Limb (tissue), 2 donors: Measurements from ENCODE around the gene IVD.
A peak's percentile ranks its signal among the peaks of the same experiment; 100 is the strongest.
"Not testable (repeated sequence)": the region's sequence is repeated elsewhere in the genome, so short reads cannot be mapped to it uniquely, and the experiment has no call there.

Source experiments
- DNase-seq, 2 donors: peaks; one replicate each; pipeline ENCODE4 v3.0.0-alpha.2; 2016; ENCODE audit errors: extremely low spot score in 2 of 2

IVD gene

DNA sequence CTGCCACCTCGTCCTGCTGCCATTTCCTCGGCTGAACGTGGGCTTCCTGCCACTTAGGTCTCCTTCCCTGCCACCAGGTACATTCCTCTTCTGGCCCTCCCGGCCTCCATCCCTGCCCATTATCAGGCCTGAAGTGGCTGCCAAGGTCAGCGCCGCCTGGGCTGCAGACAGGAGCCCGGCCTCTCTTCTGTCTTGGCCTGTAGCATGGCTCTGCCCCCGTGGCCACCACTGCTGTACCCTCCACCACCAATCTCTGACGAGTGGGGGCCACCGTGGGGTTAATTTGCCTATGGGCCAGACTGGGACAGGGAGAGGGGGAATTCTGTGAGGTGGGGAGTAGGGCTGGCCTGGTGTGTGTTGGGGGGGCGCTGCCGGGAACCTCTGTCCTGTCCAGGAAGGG, 33.1 kb downstream of the IVD start:
- DNase-seq: peak in 1 of 2 donors; percentile 45

DNA sequence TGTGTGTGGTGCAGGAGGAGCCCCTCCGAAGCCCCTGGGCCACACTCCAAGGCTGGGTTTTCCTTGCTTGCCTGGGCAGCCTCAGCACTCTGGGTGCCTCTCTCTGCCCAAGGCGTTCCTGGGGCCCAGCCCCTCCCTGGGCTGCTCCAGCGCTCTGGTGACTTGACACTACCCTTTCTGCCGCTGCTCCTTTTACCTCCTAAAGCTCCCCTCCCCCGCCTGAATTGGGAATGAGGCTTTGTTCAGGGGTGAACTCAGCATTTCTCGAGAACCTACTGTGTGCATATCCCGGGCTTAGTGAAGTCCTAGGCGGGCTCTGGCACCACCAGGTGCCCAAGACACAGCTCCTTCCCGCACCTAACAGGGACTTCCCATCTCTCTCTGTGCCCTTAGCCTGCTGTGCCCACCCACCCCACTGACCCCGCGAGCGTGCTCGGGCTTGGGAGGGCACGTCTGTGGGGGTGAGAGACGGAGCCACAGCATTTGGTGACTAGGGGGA, 33.9 kb downstream of the IVD start:
- peak in 1 of 2 donors; percentile 46 for DNase-seq

DNA sequence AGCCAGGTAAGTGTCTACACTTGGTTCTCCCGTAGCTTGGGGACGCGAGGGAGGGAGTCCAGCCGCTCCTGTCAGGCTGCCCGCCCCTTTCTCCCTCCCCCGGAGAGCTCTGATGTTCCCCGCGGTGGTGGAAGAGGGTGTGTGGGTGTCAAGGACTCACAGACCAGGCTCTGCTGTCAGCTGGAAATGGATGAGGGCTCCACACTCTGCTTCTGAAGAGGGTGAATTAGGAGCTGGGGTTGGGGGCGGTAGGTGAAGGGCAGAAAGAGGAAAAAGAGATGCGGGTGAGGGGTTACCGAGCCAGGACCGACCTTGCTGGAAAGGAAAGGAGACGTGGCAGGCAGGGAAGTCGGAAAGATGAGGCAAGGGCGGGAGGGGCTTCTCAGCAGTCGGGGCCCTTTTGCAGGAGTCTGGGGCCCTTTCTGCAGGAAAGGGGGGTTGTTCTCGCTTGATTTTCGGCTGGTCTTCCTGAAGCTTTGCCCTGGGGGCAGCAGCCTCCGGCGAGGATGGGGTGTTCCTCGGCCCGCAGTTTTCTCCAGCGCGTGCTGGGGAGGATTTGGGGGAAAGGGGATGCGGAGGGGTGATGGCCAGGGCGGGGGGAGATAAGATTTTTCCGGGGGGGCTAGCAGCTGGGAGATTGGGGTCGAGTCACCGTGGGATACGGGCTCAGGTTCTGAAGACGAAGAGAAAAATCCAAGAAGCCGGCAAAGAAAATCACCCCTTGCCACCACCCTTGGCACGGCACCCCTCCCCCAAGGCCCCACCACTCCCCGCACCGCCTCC, 34.6 kb downstream of the IVD start:
- peak in 1 of 2 donors; percentile 65 for DNase-seq

DNA sequence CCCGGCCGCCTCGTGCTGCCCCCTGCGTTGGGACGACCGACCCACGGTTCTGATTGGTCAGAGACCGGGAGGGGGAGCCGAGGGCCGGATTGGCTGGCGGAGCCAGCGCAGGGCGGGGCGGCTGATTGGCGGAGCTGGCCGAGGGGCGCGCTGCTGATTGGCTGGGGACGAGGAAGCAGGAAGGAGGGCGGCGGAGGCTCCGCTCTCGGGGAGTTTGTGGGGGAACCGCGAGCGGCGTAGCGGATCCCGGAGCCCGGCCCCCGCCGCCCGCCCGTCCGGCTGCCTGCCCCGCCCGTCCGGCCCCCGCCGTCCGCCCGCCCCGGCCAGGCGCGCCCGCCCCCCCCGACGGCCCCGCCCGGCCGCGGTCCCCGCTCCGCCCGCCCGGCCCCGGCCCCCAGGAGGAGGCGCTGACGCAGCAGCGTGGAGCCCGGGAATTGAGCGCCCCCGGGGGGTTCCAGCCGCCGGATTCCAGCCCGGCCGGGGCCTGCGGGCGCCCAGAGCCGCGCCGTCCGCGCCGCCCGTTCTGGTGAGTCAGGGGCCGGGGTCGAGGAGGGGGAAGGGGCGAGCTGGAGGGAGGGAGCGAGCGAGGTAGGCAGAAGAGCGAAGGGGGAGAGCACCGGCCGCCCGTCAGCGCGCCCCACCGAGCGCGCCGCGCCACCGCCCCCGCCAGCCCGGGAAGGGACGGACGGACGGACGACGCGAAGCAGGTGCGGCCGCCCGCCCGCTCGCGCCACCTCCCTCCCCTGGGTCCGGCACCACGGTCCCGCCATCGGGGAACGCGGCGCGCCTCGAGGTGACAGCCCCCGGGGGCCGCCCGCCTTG, 35.4 kb downstream of the IVD start, which contains the start of gene BAHD1:
Gene BAHD1 (plus strand): TSS at position 211 of the 822 bp plus-strand sequence. CDS start 17,512 bp downstream, outside the sequence.
- DNase-seq: peak; percentile 95 to 98

DNA sequence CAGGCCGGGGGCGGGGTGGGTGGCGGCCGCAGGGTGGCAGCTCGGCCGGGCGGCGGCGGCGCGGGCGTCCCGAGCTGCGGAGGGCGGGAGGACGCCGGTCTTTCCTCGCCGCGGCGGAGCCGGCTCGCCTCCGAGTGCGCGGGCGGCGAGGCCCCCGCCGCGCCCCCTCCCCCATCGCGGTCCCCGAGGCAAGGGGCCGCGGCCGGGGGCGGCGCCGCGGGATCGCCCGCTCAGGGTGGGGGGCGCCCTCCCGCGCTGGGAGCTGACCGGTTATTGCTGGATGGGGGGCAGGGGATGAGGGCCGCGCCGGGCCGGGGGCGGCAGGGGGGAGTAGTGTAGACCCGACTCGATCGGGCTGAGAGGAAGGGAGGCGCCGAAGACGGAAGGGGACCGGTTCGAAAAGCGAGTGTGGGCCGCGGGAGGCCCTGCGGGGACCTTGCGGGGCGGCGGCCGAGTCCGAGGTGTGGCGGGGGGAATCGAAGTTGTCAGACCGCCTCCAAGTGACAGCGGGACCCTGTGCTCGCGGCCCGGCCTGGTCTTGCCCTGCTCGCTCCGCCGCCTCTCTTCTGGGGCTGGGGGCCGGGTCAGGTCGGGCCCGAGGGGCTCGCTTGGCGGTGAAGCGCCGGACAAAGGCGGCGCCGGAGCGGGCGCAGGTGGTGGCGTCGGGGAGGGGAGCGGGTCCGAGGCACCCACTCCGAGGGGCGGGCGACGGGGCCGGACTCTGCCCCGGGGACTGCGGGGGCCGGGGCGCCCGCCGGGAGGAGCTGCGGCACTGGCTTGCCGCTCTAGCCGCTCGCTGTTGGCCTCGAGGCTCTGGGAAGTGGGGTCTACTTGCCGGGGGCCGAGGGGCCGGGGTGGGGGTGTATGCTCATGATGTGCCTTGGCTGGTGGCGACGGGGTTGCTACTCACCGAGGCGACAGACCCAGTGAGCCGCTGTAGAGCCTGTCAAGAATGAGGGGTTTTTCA, 36.3 kb downstream of the IVD start:
- DNase-seq: peak in 1 of 2 donors; percentile 65

DNA sequence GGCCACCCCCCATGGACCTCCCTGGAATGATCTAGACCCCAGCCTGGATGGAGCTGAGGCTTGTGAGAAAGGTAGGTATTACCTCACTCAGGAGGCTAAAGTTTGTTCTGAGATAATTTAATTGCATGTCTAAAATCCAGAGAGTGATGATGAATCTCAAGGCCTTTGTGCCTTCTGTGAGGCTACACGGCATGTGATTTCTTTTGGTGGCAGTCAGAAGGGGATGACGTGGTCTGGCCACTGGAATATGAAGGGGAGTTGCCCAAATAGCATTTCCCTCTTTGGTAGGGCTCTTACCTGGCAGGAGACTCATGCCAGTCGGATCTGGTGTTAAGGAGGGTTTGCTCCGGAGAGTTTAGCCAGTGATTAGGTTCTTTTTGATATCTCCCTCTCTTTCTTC, 37.7 kb downstream of the IVD start:
- DNase-seq: no peak

DNA sequence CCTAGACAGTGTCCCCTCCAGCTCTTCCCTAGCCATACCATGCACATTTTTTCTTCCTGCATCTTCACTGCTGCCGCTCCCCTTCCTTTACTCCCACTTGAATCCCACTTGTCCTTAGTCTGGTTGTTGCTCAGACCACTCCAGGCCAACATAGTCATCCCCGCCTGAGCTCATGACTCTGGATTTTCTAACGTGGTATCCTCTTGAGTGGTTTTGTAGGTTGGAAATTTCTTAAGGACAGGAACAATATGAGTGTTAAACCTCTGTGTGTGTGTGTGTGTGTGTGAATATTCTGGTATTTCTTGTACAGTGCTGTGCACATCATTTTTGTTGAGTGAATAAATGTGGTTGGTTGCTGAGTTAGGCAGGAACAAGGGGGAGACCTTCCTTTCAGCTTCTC, 38.3 kb downstream of the IVD start:
- no peak for DNase-seq

DNA sequence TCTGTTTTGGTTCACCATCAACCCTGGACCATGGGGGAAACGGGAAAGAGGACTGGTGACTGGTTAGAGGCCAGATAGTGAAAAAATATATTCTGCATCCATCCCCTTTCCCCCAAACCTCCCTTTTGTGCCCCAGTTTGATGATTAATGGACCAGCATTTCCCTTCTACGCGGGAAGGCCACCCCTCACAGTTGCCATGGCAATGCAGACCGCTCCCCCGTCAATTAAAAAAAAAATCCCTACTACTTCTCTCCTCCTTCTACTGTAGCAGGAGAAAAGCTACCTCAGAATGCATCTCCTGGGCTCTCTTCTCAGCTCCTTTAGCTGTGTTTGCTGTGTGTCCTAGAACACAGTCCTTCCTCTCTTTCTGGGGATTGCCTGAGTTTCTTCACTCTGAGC, 39.1 kb downstream of the IVD start:
- no peak for DNase-seq

DNA sequence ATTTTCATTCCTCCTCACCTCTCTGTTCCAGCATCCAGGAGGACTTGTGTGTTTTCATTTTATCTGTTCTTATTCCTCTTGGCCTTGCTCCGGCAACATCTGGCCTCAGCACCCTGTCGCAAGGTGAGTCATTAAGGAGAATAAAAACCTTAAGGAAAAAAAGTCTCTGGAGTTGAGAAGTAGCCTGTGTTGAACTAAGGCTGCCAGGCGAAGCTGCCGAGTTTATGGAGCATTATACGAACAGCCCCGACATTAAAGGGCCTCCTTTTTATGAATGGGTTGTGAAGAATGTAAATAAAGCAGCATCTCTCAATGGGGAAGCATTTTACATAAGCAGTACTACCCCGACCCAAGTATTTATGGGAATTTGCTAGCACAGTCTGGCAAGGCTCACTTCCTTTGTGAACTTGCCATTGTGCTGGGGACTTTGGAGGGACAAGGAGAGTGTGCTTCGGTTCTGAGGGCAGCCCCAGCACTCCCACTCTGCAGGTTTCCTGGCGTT, 39.9 kb downstream of the IVD start:
- no peak for DNase-seq

DNA sequence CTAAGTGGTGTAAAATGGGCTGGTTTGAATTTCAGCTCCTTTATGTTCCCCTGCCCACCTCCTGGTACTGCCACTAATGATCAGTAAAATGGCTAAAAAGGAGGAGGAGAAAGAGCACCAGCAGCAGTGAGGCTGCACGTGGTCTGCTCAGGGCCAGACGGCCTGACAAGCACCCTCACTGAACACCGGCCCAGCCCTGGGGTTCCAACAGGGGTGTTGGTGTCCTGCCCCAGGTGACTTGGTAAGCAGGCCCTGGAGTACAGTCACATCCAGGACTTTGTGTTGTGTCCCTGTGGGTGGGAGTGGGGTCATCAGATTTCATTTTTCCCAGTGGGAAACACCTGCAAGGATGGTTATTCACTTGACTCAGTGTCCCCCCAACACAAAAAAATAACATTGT, 40.5 kb downstream of the IVD start:
- DNase-seq: no peak

DNA sequence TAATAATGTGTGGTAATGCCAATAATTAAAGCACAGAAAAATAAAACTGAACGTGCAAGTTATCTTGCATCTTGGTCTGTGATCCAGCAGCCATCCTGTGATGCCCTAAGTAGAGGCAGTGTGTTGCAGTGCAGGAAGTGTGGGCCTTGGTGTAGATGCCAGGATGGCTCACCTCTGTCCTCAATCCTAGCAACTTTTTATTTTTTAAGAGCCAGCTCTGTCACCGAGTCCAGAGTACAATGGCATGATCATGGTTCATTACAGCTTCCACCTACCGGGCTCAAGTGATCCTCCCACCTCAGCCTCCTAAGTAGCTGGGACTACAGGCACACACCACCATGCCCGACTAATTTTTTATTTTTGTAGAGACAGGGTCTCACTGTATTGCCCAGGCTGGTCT, 42.8 kb downstream of the IVD start:
- DNase-seq: no peak

DNA sequence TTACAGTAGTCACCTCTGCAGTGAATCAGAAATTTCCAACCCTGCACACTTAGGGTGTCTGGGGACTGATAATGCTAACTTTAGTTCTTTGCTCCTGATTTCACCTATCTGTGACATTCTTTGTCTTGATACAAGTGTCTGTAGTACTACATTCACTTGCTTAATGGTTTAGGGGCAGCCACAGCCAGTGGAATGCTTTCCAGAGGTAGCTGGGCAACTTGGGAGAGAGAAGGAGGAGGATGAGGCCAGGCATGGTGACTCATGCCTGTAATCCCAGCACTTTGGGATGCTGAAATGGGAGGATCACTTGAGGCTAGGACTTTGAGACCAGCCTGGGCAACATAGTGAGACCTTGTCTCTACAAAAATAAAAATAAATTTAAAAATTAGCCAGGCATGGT, 43.7 kb downstream of the IVD start:
- DNase-seq: no peak

DNA sequence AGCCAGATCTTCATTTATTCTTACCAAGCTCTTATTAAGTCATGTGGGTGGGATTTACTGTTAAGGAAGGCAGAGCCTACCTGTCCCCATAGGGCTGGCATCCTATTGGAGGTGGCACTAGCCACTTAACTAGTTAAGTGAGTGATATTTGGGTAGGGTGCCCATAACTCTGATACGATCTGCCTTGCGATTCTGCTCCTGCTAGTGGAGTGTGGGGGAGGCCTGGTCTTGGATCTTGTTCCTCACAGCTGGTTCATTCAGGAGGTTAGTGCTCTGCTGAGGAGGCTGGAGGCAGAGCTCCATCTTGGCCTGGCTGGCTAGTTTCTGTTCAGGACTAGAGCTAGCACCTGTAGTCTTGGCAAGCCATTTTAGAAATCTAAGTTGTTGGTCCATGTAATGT, 44.5 kb downstream of the IVD start:
- DNase-seq: no peak

DNA sequence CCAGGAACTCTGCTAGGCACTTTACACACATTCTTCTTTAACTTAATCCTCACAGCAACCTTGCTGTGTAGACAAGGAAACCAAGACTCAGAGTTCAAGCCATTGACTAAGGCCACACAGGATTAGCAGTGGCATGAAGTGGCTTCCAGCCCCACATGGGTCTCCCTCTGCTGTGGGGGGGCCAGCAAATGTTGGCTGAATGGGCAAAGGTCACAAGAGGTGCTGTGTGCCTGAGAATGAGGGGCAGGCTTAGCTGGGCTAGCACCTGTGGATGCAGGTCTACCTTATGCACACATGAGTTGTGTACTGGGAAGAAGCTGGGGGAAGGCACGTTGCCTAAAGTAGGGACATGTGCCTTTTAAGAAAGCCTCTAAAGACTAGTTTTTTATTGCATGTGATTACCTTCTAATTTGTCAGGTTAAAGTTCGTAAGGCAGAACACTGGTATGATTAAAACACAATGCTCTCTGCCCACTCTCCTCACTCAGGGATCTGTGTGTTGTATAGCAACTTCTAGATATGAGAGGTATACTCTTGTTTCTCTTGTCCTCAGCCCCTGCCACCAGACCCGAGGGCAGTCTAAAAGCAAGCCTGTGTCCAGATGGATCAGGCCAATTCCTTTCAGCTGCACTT, 46.0 kb downstream of the IVD start:
- DNase-seq: no peak

DNA sequence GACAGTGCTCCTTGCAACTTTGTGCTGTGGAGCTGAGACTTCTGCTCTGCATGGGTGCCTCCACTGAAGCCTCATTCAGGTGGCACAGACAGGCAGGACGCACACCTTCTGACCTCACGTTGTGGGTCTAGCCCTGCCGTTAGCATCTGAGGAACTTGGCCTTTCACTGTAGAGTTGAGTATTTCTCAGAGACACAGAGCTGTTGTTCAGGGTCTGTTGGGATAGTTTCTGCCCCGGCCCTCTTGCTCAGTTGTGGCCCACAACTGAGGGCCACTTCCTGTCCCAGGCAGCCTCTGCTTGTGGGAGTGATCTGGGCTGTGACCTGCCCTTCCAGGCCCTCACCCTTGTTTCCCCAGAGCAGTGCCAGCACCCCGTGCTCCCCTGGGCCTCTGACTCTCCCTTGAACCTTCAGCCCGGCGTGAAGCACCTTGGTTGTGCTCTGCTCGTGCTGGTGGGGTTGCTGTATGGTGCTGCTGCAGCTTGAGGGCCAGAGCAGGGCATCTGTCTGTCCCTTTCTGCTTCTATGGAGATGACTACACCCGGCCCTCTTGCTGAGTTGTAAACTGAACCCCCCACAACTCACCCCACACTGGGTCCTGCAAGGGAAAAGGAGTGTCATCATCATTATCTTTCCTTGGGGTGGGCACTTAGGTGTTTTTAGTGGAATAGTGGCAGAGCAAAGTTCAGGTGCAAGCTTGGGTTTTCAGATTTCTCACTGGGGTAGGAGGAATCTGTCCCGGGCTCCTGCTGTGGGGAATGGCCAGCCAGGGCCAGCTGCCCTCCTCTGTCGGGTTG, 46.9 kb downstream of the IVD start:
- DNase-seq: no peak

DNA sequence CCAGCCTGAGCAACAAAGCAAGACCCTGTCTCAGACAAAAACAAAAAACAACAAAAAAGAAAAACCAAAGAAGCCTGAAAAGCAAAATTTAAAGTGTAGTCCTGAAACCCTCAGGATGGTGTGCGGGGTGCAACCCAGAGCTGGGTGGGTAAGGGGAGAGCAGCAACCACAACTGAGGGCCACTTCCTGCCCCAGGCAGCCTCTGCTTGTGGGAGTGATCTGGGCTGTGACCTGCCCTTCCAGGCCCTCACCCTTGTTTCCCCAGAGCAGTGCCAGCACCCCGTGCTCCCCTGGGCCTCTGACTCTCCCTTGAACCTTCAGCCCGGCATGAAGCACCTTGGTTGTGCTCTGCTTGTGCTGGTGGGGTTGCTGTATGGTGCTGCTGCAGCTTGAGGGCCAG, 48.3 kb downstream of the IVD start:
- not testable (repeated sequence) for DNase-seq

DNA sequence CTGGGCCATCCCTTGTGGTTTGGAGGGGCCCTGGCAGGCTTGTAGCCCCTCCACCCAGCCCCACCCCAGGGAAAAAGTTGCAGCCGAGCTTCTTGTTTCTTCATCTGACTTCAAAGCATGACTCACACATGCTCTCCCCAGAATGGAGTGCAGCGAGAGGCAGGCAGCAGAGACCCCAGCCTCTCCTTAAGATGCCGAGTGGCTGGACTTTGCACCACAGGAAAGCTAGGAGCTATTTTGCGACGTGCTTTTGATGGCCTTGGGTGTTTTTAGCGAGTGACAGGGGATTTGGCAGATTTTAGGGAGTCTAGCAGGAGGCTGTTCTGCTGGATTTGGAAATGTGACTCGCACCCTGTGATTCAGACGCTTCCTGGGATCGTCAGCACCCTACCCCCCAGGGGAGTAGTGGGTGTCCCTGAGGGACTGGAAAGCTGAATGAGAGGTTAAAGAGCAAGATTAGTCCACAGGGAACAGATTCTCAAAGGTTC, 49.4 kb downstream of the IVD start:
- no peak for DNase-seq

DNA sequence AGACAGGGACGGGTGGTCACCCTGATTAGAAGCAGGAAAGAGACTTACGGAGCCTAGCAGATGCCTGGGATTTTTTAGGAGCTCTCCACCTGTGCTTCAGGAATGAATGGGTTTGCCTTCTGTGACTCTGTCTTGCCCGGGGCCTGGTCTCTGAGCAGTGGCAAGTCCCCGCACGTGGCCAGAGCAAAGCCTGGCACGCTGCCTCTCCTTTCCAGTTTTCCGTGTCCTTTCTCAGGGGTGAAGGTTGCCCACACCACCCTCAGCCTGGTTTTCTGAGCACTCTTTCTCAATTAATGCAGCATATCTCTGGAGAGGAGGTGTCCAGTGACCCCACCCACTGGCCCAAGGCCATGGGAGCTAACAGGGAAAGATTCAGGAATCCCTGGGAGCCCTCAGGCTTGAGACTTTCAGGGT, 50.7 kb downstream of the IVD start:
- DNase-seq: no peak

DNA sequence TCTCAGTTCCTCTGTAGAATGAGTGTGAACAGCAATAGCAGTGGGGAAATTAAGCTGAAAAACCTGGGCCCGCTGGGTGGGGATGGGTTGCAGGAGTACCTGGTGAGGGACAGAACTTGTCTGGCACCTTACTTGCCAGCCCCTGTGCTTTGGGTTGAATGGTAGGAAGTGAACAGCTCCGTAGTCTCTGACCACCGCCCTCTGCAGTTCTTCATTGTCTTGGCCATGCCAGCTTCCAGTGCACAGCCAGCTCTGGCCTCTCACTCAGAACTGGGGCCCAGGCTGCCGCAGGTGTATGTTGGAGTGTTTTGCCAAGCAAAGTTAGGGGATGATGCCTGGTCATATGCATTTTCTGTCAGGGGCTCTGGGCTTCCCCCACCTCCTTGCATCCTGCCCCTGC, 51.1 kb downstream of the IVD start:
- DNase-seq: no peak
